GM23338 (cell line): Measurements from ENCODE around the gene CPEB3. TPM values are rescaled to one million over a fixed set of nuclear protein-coding genes. Genes with fewer than 3 reads are reported as not detected.

Source experiments
- ATAC-seq: fragments of 200-7000 bp; cut with Tn5 transposase; 3 replicates; pipeline ENCODE4 v1.9.1; 2020
- DNase-seq: peaks from one replicate; pipeline ENCODE4 v3.0.0-alpha.2; 2015; ENCODE audit warnings: low spot score
- H2AFZ ChIP-seq: fragments of 200-600 bp; sonication (generic); 2 replicates; pipeline ENCODE4 v1.8.0; 2016; ENCODE audit warnings: antibody characterized with exemption, mild to moderate bottlenecking, moderate library complexity
- H3F3A ChIP-seq: fragments of 200-600 bp; sonication (generic); replicated peaks from 2 replicates; pipeline ENCODE4 v1.8.0; 2017; ENCODE audit warnings: antibody characterized with exemption, mixed run types, low read depth
- H3K27ac ChIP-seq: fragments of 200-600 bp; sonication (generic); 2 replicates; pipeline ENCODE4 v1.6.1; 2016; ENCODE audit warnings: low read depth
- H3K27me3 ChIP-seq: fragments of 200-600 bp; sonication (generic); 2 replicates; pipeline ENCODE4 v1.8.0; 2016; ENCODE audit warnings: mild to moderate bottlenecking, mixed run types, moderate library complexity; ENCODE audit not compliant: insufficient read depth
- H3K36me3 ChIP-seq: fragments of 200-600 bp; sonication (generic); 2 replicates; pipeline ENCODE4 v1.8.0; 2016; ENCODE audit warnings: mild to moderate bottlenecking; ENCODE audit not compliant: insufficient read depth
- H3K4me1 ChIP-seq: fragments of 200-600 bp; sonication (generic); 2 replicates; pipeline ENCODE4 v1.8.0; 2016; ENCODE audit warnings: mild to moderate bottlenecking, moderate library complexity; ENCODE audit not compliant: insufficient read depth
- H3K4me2 ChIP-seq: fragments of 200-600 bp; sonication (generic); 2 replicates; pipeline ENCODE4 v1.7.1; 2017; ENCODE audit warnings: mixed run types
- H3K4me3 ChIP-seq: fragments of 200-600 bp; sonication (generic); 2 replicates; pipeline ENCODE4 v1.6.1; 2016; ENCODE audit warnings: mixed run types
- H3K79me2 ChIP-seq: fragments of 200-600 bp; sonication (generic); replicated peaks from 2 replicates; pipeline ENCODE4 v1.8.0; 2017; ENCODE audit warnings: mild to moderate bottlenecking; ENCODE audit not compliant: insufficient read depth
- H3K9me2 ChIP-seq: fragments of 200-600 bp; sonication (generic); 2 replicates; pipeline ENCODE4 v1.8.0; 2017; ENCODE audit not compliant: insufficient read depth
- H4K20me1 ChIP-seq: fragments of 200-600 bp; sonication (generic); replicated peaks from 2 replicates; pipeline ENCODE4 v1.8.0; 2017; ENCODE audit warnings: mild to moderate bottlenecking; ENCODE audit not compliant: insufficient read depth
- H3K27ac Mint-ChIP-seq: 2 replicates; pipeline ENCODE4 v1.8.0; 2020; ENCODE audit warnings: inconsistent platforms, mild to moderate bottlenecking, moderate library complexity, mixed read lengths
- H3K27me3 Mint-ChIP-seq: 3 replicates; pipeline ENCODE4 v1.8.0; 2022; ENCODE audit warnings: low read depth, mild to moderate bottlenecking, moderate library complexity, mixed read lengths, inconsistent platforms; ENCODE audit not compliant: insufficient read depth, poor library complexity
- H3K36me3 Mint-ChIP-seq: 3 replicates; pipeline ENCODE4 v1.8.0; 2021; ENCODE audit warnings: low read depth, mild to moderate bottlenecking, inconsistent platforms, moderate library complexity, mixed read lengths
- H3K4me1 Mint-ChIP-seq: 3 replicates; pipeline ENCODE4 v1.8.0; 2020; ENCODE audit warnings: mild to moderate bottlenecking, inconsistent platforms, mixed read lengths
- H3K4me3 Mint-ChIP-seq: 3 replicates; pipeline ENCODE4 v1.8.0; 2021; ENCODE audit warnings: moderate library complexity, mild to moderate bottlenecking, inconsistent platforms, mixed read lengths
- H3K9me3 Mint-ChIP-seq: 3 replicates; pipeline ENCODE4 v1.8.0; 2020; ENCODE audit warnings: moderate library complexity, mild to moderate bottlenecking, inconsistent platforms, mixed read lengths
- CREB1 ChIP-seq: fragments of 250-450 bp; sonication (Bioruptor Pico); IDR thresholded peaks from 2 replicates; pipeline ENCODE4 v1.5.0; 2020; ENCODE audit warnings: low read depth, mild to moderate bottlenecking, moderate library complexity
- CTCF ChIP-seq, 2 experiments: fragments of 200-600 bp in 1 of 2; sonication (generic) in 1 of 2; conservative IDR thresholded peaks; 2 replicates each; pipeline versions ENCODE4 v1.5.1 to v1.6.1; 2016 to 2017; ENCODE audit warnings: antibody characterized with exemption in 2 of 2, low read depth in 2 of 2, mild to moderate bottlenecking in 2 of 2, moderate library complexity in 1 of 2
- ETS1 ChIP-seq: IDR thresholded peaks from 2 replicates; pipeline ENCODE4 v1.6.1; 2016; ENCODE audit warnings: antibody characterized with exemption
- EZH2phosphoT487 ChIP-seq: fragments of 200-600 bp; sonication (generic); IDR thresholded peaks from one replicate; pipeline ENCODE4 v1.8.1; 2018; ENCODE audit warnings: antibody characterized with exemption; ENCODE audit not compliant: unreplicated experiment
- NANOG ChIP-seq: IDR thresholded peaks from 2 replicates; pipeline ENCODE4 v1.6.1; 2016; ENCODE audit warnings: antibody characterized with exemption, borderline replicate concordance
- REST ChIP-seq: IDR thresholded peaks from one replicate; pipeline ENCODE4 v1.6.1; 2018; ENCODE audit warnings: antibody characterized with exemption; ENCODE audit not compliant: unreplicated experiment
- ZNF114 ChIP-seq: fragments of 250-450 bp; sonication (Bioruptor Pico); IDR thresholded peaks from 2 replicates; pipeline ENCODE4 v1.5.0; 2020; ENCODE audit warnings: mild to moderate bottlenecking, moderate library complexity
- ZNF331 ChIP-seq: fragments of 250-450 bp; sonication (Bioruptor Pico); IDR thresholded peaks from 2 replicates; pipeline ENCODE4 v1.5.0; 2020; ENCODE audit warnings: low read depth, mild to moderate bottlenecking, moderate library complexity
- polyA plus RNA-seq: library from polyadenylated mRNA; unstranded; fragments of >200 nt; fragmentation: Nextera tagmentation; extraction: Ambion mirVana; gene quantifications from 2 replicates; pipeline ENCODE4 v1.2.1, GENCODE V29; 2016
- total RNA-seq: library from RNA; depleted of rRNA; stranded (reverse); fragments of >200 nt; shearing (Covaris generic); gene quantifications from 2 replicates; pipeline ENCODE4 v1.2.3, GENCODE V29; 2014

The CPEB3 gene
- total and polyA plus RNA-seq, 2 experiments from 2014 or later, result 0.74 to 1.9 TPM

- TF ChIP-seq CREB1 (CRISPR knock-in tag), result no peak
- TF ChIP-seq REST, result no peak
- no peak for TF ChIP-seq ZNF331
- TF ChIP-seq ZNF114 (CRISPR knock-in tag), result no peak
- no peak for TF ChIP-seq NANOG
- TF ChIP-seq EZH2phosphoT487, result no peak
- TF ChIP-seq CTCF (conservative IDR thresholded peaks at IDR 0.05; ENCODE audit: low read depth in 2 of 2), result no peak
Measured at GRCh38 chr10:92122941-92123450, 167.9 kb downstream of the CPEB3 start (continued).

- ATAC-seq (no peak), DNase-seq (no peak)
- Mint-ChIP-seq H3K36me3 (no peaks in the 10 kb centered on the region), H3K4me1 (peaks cover 12% of the 10 kb centered on the region), H3K27me3 (no peaks in the 10 kb centered on the region), H3K9me3 (no peaks in the 10 kb centered on the region), H3K4me3 (no peak overlapping the region), H3K27ac (no peak overlapping the region)
- H3K9me2 ChIP-seq, result 0 out of 2 replicates have a peak, but pooled peaks cover 5% of the 10 kb centered on the region
- H3K4me3 ChIP-seq, result no peak overlapping the region
- no peaks in the 10 kb centered on the region for H4K20me1 ChIP-seq
- H3K4me1 ChIP-seq, result no peaks in the 10 kb centered on the region
- no peaks in the 10 kb centered on the region for H3K79me2 ChIP-seq
- no peak overlapping the region for H2AFZ ChIP-seq
- TF ChIP-seq EZH2phosphoT487 (no peak), ETS1 (no peak)
- no peak overlapping the region for H3K27ac ChIP-seq
- H3K27me3 ChIP-seq, result no peaks in the 10 kb centered on the region
- H3K36me3 ChIP-seq, result no peaks in the 10 kb centered on the region
- H3F3A ChIP-seq, result no peaks in the 10 kb centered on the region
- H3K4me2 ChIP-seq, result no peak overlapping the region
Measured at GRCh38 chr10:92121686-92122492, 169.0 kb downstream of the CPEB3 start.
